Breast epithelium (tissue), 3 donors: ENCODE data around the gene SAMD14.

Source experiments
- CTCF ChIP-seq, 3 donors: fragments of 450-650 bp; IDR thresholded peaks; one replicate each; pipeline ENCODE4 v1.5.1; 2016 to 2017; ENCODE audit warnings: antibody characterized with exemption in 3 of 3, mild to moderate bottlenecking in 3 of 3, moderate library complexity in 3 of 3
- POLR2A ChIP-seq: fragments of 450-650 bp; IDR thresholded peaks from one replicate; pipeline ENCODE4 v1.6.1; 2016; ENCODE audit warnings: antibody characterized with exemption, mild to moderate bottlenecking, moderate library complexity

GRCh38 chr17:50118076-50118827 is 11.7 kb downstream of the SAMD14 start:
- TF ChIP-seq CTCF (IDR thresholded peaks at IDR 0.05) (no peak), POLR2A (no peak)
